Hematopoietic multipotent progenitor cell treated with erythropoietin and hydrocortisone succinate and interleukin-3 and kit ligand, for 8 days (in vitro differentiated cells): ENCODE results near the gene HMCN2.
"Not testable (repeated sequence)": the region's sequence is repeated elsewhere in the genome, so short reads cannot be mapped to it uniquely, and the experiment has no call there.

ENCODE experiments used
- DNase-seq: peaks from one replicate; pipeline ENCODE4 v3.0.0-alpha.2; 2015

HMCN2 gene

DNA sequence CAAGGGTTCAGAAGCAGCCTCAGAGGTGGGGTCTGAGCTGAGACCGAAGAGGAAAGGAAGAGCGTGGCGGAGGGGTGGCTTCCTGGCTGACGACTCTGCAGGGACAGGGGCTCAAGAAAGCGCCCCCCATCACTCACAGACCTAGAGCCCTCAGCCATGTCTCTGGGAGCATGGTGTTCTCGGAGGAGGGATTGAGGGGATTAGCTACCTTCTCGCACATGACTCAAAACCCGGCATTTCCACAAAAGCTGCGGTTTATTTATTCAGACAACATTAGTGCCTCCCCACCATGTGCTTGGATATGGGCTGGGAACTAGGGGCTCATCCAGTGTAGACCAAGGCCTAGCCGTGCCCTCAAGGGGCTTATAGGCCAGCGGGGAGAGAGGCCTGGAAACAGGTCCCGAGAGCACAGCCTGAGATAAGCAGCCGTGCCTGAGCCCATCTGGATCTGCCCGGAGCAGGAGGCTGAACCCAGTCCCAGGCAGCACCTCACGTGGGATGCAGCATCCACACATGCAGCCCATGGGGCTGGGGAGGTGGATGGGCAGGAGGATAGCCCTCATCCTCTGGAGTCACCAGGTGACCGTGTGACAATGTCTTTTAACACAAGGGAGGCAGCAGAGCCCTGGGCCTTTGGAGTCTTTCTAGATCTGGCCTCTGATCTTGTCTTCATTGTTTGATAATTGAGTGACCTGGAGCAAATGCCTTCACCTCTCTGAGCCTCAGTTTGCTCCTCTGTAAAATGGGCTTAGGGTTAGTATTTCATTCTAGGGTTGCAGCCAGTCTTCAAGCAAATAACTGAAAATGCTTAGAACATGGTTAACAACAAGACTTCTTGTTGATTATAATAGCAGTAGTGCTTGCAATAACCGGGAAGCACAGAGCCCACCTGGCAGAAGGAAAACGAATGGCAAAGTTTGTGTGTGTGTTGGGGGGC, 878 bp upstream of the HMCN2 start:
- DNase-seq = no peak

DNA sequence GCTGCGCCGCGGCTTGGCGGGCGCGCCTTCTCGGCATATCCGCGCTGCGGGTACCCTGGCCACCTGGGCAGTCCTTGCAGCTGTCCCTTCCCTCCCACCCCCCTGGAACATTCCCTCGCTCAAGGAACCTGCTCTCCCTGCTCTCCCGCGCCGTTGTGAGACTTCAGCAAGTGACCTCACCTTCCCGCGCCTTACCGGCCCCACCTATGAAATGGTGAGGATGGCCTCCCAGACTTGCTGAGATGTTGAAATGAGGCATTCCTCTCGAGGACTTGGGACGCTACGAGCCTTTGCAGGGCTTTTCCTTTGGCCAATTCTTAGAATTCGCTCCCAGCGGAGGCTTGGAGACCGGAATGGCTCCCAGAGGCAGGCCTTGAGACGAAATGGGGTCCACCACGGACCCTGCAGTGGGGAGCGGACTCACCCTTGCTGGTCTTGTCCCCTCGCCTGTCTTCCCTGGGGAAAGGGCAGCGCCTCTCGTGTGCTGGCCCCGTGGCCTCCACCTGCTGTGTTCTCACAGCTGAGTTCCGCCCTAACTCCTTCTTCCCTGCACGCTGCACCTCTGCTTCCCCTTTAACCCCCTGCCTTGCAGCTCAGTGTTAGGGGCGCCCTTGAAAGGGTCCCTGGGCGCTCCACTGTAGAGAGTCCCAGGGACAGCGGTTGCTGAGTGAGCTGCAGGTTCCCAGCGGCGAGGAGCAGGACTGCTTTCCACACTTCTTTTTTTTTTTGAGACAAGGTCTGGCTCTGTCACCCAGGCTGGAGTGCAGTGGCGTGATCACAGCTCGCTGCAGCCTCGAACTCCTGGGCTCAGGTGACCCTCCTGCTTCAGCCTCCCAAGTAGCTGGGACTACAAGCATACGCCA, 907 bp downstream of the HMCN2 start:
- no peak for DNase-seq

DNA sequence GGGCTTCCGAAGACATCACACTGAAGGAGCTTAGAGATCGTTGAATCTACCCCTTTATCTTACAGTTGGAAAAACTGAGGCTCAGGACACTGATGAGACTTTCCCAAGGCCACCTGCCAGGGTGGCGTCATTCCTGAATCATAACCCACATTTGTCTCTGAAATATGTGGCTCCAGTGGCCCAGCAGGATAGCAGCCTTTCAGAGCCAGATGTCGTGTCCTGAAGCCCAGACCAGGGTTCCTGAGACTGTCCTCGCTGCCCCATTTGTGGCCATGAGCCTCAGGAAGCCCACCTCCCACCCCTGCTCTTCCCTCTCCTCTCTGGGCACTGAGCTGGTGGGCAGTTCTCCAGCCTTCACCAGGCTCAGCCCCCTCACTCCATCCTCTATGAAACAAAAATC, 2.4 kb downstream of the HMCN2 start:
- no peak for DNase-seq

DNA sequence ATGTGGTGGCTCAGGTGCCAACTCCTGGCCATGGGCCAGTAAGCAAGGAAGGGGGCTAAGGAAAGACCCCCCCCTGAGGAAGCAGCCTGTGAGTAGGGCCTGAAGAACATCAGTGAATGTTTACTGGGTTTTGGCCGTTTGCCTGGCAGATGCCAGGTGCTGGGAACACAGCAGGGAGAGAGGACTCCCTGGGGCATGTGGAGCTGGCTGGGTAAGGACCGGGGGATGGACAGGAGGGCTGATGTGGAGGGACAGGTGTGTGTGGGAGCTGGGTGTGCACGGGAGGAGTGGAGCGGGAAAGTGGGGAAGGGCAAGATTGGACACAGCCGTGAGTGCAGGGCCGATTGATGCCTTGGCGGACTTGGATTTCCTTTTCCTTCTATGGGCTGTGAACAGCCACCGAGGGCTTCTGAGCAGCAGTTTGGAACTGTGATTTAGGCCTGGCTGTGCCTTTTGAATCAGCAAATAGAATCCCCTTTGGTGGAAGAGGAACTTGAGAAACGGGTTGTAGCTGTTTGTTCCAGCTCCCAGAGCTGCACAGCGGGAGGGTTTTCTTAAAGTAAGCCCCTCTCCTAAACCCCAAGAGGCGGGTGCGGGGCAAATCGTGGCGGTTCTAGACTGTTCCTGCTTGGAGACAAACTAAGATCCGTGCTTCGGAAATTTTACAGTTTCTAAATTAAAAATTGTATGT, 3.1 kb downstream of the HMCN2 start:
- DNase-seq = no peak

DNA sequence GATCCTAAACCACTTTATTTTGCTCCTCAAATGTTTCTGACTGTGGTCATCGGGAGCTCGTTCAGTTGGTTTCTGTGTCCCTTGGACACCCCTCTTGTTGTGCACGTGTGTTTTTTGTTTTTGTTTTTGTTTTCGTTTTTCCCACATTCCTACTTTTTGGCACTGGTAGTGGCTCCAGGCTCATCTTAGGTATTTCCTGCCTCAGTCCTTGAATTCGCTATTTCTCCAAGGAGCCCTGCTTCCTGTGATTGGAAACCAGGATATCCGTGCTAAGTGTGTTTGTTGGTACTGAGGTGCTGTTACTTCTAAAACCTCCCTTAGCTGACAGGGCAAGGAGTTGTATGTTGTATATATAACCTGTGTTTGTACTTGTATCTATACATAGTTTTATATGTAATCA, 5.9 kb downstream of the HMCN2 start:
- DNase-seq = no peak

DNA sequence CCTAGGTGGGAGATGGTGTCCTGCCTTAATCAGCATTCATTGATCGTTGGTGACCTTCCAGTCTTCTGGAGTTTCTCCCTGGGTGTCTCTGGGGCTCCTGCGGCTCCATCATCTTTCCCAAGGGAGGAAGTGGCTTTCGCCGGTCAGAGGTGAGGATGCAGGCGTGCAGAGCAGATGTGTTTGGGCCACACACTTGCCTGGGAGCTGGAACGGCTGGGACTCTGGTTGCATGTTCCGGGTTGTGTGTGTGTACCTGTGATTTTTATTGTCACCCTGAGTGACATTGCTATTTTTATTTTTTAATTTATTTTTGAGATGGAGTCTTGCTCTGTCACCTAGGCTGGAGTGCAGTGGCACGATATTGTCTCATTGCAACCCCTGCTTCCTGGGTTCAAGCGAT, 9.6 kb downstream of the HMCN2 start:
- no peak for DNase-seq

DNA sequence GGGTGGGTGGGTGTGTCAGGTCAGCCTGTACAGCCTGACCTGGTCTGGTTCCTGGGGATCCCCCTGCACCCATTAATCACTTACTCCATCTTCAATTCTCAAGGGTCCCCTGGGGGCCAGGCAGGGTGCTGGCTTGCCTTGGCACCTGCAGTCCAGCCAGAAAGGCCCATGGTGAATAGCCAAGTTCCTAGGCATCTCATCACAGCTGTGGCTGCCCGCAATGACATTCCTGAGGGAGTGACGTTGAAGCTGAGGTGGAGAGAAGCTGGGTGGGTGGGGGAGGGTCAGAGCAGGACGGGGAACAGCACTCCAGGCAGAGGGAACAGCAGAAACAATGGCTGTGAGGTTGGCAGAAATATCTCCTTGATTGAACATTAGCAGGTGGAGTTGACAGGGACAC, 10.6 kb downstream of the HMCN2 start:
- no peak for DNase-seq

DNA sequence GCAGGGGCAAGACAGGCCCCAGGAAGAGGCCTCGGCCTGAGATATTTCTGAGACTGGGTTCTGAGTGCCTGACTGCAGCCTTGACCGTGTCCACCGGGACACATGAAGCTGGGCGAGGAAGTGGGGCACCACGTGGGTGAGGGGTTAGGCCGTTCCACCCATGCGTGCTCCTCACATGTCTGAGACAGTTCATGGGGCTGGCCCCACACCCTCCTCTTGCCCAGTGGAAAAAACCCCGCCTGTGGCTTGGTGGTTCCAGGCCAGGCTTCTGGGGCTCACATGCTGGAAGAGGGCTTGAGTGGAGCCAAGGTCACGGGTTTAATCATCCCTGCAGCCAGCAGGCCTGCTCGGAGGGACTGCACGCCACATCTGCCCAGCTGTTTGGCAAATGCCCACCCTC, 11.4 kb downstream of the HMCN2 start:
- DNase-seq = no peak

DNA sequence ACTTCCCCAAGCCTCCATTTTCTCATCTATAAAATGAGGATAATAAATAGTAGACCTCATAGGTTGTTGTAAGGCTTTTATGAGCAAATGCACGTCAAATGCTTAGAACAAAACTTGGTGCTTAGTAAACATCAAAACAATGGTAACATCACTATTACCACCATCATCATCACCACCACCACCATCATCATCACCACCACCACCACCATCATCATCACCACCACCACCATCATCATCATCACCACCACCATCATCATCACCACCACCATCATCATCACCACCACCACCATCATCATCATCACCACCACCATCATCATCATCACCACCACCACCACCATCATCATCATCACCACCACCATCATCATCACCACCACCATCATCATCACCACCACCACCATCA, 12.0 kb downstream of the HMCN2 start:
- DNase-seq = not testable (repeated sequence)

DNA sequence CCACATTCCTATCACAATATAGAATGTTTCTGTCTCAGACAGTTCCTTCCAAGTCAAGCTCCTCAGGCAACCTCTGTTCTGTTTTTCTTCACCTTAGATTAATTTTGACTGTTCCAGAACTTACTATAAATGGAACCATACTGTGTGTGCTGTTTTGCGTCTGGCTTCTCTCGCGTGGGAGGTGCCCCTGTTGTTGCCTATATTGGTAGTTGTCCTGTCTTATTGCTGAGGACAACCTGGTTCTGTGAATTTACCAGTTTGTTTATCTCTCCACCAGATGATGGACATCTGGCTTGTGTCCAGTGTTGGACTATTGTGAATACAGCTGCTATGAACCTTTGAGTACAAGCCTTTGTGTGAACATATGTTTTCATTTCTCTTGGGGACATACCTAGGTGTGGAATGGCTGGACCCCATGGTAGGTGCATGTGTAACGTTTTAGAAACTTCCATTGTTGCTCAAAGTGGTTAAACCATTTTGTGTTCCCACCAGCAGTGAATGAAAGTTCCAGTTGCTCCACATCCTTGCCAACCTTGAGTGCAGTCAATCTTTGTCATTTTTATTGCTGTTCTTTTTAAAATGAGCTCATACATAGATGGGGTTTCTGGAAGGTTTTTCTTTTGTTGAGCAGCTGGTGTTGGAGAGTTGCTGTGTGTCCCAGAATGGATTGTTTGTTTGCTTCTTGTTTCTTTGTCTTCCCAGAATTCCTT, 18.1 kb downstream of the HMCN2 start:
- no peak for DNase-seq

DNA sequence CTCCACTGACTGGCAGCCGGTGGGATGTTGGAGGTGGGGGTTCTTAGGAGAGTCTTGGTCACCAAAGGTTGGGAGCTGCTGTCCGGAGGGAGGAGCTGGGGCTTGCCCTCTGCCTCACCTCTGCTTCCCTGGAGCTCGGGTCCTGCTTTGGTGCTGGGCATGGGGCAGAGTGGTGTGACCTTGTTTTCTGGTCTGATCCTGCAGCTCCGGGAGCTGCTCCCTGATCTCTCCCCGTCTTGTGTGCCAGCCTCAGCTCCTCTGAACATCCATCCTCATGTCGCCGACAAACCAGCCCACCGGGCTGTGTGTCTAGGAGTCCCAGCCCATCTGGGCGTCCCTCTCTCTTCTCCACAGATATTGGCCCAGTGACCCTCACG, 18.7 kb downstream of the HMCN2 start:
- DNase-seq = no peak

DNA sequence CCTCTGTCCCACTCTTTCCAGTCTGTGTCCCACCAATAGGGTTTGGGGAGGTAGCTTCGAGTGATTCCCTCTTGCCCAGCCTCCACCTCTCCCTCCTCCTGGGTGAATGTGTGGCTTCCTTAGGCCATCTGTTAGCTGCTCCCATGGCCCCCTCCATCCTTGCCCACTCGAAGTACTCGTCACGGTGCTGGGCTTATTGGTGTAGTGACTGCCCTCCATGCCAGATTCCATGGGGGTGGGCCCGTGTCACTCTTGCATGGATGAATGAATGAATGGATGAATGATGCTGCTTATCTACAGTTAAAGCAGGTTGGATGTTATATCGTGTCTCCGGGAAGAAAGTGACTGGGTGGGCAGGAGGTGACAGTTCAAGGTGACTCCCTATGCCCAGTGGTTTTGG, 19.1 kb downstream of the HMCN2 start:
- DNase-seq = no peak

DNA sequence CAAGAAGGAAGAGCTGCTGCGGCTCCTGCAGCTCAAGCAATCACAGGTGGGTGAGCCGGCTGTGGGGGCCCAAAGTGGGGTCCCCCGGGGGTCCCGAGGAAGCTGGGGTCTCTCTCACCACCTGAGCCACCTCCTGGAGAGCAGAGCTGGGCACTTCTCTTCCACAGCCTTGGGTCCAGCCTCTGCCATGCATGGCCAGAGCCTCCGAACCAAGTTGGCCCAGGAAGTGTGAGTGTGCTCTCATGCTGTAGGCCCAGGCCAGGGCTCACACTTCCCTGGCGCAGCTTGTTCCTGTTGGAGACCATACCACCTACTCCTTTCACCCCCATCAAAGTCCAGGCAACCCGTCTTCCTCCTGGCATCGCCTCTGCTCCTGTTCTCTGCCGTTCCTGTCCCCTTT, 19.7 kb downstream of the HMCN2 start:
- no peak for DNase-seq

DNA sequence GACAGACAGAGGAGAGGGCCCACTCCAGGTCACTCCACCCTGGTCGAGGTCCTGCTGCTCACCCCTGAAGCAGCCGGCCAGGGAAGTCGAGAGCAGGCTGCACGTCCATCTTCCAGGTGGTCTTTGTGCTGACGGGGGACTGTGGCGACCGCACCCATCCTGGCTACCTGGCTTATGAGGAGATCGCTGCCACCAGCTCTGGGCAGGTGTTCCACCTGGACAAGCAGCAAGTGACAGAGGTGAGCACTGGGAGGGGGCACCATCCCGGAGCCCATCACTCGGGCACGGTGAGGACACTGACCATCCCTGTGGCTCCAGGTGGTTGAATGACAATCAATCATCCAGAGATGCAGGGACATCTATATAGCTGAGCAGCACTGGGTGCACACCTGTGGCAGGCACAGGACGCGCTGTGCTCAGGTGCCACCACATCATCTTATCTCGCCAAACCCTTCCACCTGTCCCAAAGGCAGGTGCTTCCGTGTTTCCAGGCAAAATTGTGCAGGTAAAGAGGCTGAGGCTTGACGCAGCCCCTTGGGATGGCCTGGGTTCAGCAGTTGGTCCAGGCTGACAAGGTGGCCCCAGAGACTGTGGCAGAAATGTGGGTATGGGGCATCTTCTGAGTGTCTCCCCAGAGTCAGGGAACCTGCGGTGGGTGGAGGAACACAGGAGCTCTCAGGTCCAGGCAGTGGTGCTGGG, 20.7 kb downstream of the HMCN2 start:
- DNase-seq = no peak

DNA sequence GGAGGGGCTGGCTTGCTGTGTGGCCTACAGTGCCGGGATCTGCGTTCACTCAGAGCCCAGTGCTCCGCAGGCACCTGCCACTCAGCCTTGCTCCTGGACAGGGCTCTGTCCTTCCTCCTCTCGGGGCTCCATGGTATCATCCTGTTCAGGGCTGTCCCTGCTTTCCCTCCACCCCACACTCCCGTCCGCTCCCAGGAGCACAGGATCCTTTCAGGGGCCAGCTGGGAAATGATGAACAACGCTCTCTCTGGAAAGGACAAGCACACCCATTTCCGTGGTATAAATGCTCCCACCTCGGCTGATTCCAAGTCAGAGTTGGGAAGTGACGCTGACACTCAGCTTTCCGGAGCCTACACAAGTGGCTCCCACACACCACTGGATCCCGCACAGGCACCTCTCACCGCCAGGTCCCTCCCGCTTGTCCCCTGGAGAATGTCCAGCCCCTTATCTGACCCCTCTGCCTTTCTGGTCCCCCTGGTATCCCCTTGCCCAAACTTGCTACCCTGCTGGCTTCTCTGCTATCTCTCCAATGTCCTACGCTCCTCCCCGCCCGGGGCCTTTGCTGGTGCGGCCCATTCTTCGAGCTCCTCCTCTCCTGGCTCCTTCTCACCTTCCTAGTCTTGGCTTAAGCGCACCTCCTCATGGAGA, 21.3 kb downstream of the HMCN2 start:
- DNase-seq = no peak

DNA sequence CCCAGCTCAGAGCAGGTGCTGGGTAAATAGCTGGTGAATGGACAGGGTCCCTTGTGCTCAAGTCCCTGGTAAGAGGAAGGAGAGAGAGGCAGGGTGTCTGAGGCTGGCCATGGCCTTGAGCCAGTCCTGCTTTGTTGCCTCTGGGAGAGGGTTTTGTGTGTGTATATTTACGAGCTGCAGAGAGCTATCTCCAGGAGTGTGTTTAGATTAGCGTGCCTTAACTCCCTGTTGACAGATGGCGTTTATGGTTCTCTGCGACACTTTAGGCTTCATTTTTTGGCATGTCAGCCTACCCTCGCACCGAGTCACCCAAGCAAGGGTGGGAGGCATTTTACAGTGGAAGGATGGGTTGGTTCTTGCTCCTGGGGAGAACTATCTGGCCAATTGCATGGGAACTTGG, 22.2 kb downstream of the HMCN2 start:
- no peak for DNase-seq

DNA sequence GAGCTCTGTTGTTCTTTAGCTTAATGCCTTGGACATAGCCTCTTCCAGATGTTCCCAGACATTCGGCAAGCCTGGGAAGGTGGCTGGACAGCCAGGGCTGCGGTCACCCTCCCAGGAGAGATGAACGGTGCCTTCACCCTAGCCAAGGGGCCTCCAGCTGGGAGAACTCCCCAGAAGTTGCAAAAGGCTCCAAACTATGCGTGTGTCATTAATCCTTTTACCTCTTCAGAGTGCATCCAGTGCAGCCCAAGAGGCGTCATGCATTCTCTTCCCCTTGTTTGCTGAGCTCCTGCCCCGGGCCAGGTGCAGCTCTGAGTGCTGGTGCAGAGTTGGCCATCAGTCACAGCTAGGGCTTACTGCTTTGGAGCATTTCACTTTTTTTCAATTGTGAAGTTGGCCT, 22.8 kb downstream of the HMCN2 start:
- DNase-seq = no peak

DNA sequence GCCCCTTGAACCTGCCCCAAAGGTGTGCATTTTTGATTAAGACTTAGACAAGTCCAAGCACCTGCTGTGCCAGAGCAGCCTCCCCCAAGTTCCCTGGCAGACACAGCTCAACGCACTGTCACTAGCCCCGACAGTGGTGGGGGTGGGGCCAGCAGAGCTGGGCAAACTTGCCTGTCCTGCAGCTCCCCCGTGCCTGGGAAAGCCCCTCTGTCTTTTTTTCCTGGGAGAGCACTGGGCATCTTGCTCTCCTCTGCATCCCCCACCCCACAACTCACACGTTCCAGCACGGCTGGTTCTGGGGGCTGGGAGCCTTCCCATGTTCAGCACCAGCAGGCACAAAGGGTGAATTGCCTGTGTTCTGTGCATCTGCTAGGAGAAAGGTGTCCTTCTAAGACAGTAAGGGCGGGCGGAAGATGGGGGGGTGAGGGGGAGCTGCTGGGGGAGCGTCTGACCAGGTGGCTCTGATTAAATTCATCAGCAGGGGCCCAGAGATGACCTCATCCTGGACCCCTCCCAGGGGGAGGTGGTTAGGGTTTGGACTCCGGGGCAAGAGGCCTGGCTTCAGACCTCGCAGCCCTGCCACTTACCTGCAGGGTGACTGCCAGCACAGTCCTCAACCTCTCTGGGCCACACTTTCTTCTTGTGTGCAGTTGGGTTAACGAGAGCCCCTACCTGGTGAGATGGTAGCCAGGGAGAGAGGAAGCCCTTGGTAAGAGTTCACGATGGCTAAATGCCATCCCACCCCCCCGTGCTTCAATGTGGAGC, 23.5 kb downstream of the HMCN2 start:
- DNase-seq = no peak

DNA sequence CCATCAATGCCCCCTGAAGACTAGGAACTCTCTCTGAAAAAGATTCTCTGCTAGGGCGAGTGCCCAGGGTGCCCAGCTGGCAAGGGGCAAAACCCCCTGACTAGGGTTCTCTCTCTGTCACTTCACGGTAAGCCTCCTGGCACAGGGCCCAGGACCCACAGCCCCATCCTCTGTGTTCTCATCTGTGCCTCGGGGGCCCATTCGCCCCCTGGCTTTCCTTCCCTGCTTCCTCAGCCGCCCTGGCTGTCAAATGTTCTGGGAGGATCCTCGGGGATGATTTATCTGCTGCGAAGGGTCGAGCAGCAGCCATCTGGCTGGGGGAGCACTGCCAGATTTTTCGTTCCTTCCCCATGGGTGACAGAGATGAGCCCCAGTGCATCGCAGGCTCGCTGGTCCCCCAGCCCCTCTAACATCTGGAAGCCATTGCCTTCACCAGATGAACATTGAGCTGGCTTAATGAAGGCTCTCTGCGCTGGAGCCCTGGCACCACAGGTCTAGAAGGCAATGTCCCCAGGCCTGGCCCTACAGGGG, 24.2 kb downstream of the HMCN2 start:
- no peak for DNase-seq
